Immature natural killer cell (primary cell): Measurements from ENCODE around the gene UPF2. TPM values are rescaled to one million over a fixed set of nuclear protein-coding genes. Genes with fewer than 3 reads are reported as not detected.
"Not testable (repeated sequence)": the region's sequence is repeated elsewhere in the genome, so short reads cannot be mapped to it uniquely, and the experiment has no call there.

Source experiments
- DNase-seq, 3 donors: peaks; one replicate each; pipeline ENCODE4 v3.0.0; 2022; ENCODE audit warnings: mixed read lengths in 1 of 3
- H3K27ac Mint-ChIP-seq, 6 donors: one replicate each; pipeline ENCODE4 v1.8.0; 2020; ENCODE audit warnings: mixed read lengths in 6 of 6, mild to moderate bottlenecking in 5 of 6, inconsistent platforms in 4 of 6, moderate library complexity in 3 of 6
- H3K27me3 Mint-ChIP-seq, 3 donors: one replicate each; pipeline ENCODE4 v1.8.0; 2020 to 2021; ENCODE audit warnings: low read depth in 3 of 3, mild to moderate bottlenecking in 3 of 3, mixed read lengths in 3 of 3, moderate library complexity in 3 of 3, inconsistent platforms in 1 of 3
- H3K36me3 Mint-ChIP-seq, 3 donors: one replicate each; pipeline ENCODE4 v1.8.0; 2020; ENCODE audit warnings: mixed read lengths in 3 of 3, inconsistent platforms in 2 of 3, mild to moderate bottlenecking in 2 of 3
- H3K4me1 Mint-ChIP-seq, 2 donors: one replicate each; pipeline ENCODE4 v1.8.0; 2020; ENCODE audit warnings: inconsistent platforms in 2 of 2, mild to moderate bottlenecking in 2 of 2, mixed read lengths in 2 of 2, moderate library complexity in 1 of 2
- H3K4me3 Mint-ChIP-seq, 5 donors: one replicate each; pipeline ENCODE4 v1.8.0; 2020; ENCODE audit warnings: mild to moderate bottlenecking in 5 of 5, mixed read lengths in 5 of 5, inconsistent platforms in 3 of 5, moderate library complexity in 3 of 5
- H3K9me3 Mint-ChIP-seq, 6 donors: one replicate each; pipeline ENCODE4 v1.8.0; 2020; ENCODE audit warnings: mild to moderate bottlenecking in 6 of 6, mixed read lengths in 6 of 6, inconsistent platforms in 4 of 6, moderate library complexity in 3 of 6
- polyA plus RNA-seq, 3 donors: library from polyadenylated mRNA; unstranded; fragments of 300-500 nt; fragmentation: Illumina TruSeq; gene quantifications; one replicate each; pipeline ENCODE4 v1.2.3, GENCODE V29; 2021

UPF2 gene, protein sequence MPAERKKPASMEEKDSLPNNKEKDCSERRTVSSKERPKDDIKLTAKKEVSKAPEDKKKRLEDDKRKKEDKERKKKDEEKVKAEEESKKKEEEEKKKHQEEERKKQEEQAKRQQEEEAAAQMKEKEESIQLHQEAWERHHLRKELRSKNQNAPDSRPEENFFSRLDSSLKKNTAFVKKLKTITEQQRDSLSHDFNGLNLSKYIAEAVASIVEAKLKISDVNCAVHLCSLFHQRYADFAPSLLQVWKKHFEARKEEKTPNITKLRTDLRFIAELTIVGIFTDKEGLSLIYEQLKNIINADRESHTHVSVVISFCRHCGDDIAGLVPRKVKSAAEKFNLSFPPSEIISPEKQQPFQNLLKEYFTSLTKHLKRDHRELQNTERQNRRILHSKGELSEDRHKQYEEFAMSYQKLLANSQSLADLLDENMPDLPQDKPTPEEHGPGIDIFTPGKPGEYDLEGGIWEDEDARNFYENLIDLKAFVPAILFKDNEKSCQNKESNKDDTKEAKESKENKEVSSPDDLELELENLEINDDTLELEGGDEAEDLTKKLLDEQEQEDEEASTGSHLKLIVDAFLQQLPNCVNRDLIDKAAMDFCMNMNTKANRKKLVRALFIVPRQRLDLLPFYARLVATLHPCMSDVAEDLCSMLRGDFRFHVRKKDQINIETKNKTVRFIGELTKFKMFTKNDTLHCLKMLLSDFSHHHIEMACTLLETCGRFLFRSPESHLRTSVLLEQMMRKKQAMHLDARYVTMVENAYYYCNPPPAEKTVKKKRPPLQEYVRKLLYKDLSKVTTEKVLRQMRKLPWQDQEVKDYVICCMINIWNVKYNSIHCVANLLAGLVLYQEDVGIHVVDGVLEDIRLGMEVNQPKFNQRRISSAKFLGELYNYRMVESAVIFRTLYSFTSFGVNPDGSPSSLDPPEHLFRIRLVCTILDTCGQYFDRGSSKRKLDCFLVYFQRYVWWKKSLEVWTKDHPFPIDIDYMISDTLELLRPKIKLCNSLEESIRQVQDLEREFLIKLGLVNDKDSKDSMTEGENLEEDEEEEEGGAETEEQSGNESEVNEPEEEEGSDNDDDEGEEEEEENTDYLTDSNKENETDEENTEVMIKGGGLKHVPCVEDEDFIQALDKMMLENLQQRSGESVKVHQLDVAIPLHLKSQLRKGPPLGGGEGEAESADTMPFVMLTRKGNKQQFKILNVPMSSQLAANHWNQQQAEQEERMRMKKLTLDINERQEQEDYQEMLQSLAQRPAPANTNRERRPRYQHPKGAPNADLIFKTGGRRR
- 10 to 100 TPM in 2 of 3 donors, 1 to 10 TPM in 1; 3.1 to 19.8 (median 12.9) TPM for polyA plus RNA-seq

DNA sequence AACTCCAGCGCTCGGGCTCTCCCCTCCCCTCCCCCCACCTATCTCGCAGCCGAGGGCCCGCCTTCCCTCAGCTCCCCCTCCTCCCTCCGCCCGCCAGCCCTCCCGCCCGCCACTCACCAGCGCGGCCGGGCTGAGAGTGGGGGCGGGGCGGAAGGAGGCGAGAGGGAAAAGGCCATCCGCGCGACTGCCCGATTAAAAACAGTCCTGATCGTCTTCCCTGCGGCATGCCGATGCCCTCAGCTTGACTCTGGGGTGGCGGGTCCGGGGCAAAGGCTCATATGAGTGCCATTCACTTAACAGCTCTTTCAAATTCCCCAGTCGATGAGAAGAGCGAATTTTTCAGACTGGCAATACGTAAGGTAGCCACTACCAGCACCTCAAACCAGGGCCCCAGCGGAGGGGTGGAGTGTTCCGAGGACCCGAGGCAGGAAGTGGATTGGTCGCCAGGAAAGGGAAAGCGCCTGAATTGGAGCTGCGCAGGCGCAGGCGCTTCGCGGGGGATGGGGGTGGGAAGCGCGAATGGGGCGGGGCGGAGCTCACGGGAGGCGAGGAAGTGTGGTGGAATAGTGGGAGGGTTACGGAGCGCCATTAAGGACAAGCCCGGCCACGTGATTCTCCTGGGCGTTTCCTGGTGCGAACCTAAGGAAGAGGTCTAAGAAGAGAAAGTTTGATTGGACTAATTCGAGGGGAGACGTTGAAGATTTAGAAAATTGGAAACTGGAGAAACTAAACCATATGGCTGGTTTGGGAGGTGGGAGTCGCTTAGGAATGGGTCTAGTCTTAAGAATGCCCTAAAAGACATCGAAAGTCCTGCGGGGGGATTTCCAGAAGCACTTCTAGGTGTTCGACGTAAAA, at the start of gene UPF2:
Gene UPF2, minus strand, starts transcription at position 13 of the 855 bp plus-strand sequence. CDS start 7,386 bp downstream, outside the sequence.
- H3K27me3 Mint-ChIP-seq, result peaks cover 13 to 19% (median 15%) of the 10 kb centered on the region in 3 donors

DNA sequence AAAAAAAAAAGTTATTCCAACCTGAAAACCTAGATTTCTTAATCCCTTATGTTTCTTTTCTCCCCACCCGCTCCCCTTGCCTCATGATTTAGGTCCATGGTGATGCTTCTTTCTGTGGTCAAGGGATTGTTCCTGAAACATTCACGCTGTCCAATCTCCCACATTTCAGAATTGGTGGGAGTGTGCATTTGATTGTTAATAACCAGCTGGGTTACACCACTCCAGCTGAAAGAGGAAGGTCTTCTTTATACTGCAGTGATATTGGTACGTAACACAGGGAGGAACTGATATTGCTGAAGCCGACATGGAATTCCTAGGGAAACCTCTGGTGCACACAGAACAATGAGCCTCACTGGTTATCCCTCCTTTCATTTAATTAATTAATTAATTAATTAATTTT, 48.8 kb upstream of the UPF2 start:
- H3K9me3 Mint-ChIP-seq, result no peaks in the 10 kb centered on the region
- peak overlapping the region in 1 of 6 donors; percentile 28 for H3K27ac Mint-ChIP-seq
- no peak overlapping the region for H3K4me3 Mint-ChIP-seq
- peaks cover 0 to 1% (median 0%) of the 10 kb centered on the region in 3 donors for H3K27me3 Mint-ChIP-seq
- DNase-seq, result no peak
- no peaks in the 10 kb centered on the region for H3K4me1 Mint-ChIP-seq
- H3K36me3 Mint-ChIP-seq, result peaks cover 17 to 53% (median 28%) of the 10 kb centered on the region in 3 donors

More for the DNA sequence above, at the start of gene UPF2:
- Mint-ChIP-seq H3K9me3 (no peaks in the 10 kb centered on the region), H3K36me3 (no peaks in the 10 kb centered on the region), H3K4me1 (peaks cover 31 to 48% of the 10 kb centered on the region in 2 donors), H3K4me3 (peak within 1 kb of the TSS; percentile 93 to 97 (median 94)), H3K27ac (peak within 1 kb of the TSS; percentile 98 to 100 (median 100))
- DNase-seq, result peak; percentile 96 to 98 (median 98)

- Mint-ChIP-seq H3K36me3 (peaks cover 19 to 52% (median 29%) of the 10 kb centered on the region in 3 donors), H3K4me1 (no peaks in the 10 kb centered on the region), H3K27ac (no peak overlapping the region)
Observed at GRCh38 chr10:12088919-12089318, 46.3 kb upstream of the UPF2 start.

GRCh38 chr10:12081879-12082557, 39.4 kb upstream of the UPF2 start:
- H3K4me3 Mint-ChIP-seq, result no peak overlapping the region
- H3K9me3 Mint-ChIP-seq, result no peaks in the 10 kb centered on the region
- no peak for DNase-seq
- H3K36me3 Mint-ChIP-seq, result peaks cover 3 to 17% (median 10%) of the 10 kb centered on the region in 3 donors
- H3K27ac Mint-ChIP-seq, result no peak overlapping the region
- no peaks in the 10 kb centered on the region for H3K27me3 Mint-ChIP-seq
- H3K4me1 Mint-ChIP-seq, result peaks cover 0 to 5% of the 10 kb centered on the region in 2 donors

More at GRCh38 chr10:12088919-12089318, 46.3 kb upstream of the UPF2 start:
- DNase-seq, result no peak
- Mint-ChIP-seq H3K4me3 (no peak overlapping the region), H3K9me3 (no peaks in the 10 kb centered on the region), H3K27me3 (peaks cover 0 to 1% (median 0%) of the 10 kb centered on the region in 3 donors)

DNA sequence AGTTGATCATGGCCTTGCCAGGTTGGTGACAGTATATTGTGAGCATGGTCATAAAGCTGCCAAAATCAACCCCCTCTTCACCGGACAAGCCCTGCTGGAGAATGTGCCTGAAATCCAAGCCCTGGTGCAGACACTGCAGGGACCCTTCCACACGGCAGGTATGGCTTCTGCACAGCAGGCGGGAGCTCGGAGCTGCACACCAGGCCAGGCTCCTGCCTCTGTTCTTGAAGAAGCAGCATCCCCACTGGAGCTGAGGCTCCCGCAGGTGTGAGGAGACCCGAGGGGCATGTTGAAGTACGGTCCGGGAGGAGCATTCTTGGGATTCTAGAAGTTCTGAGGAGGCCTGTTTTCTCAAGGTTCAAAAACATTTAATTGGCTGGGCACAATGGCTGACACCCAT, 38.9 kb upstream of the UPF2 start:
- Mint-ChIP-seq H3K9me3 (no peaks in the 10 kb centered on the region), H3K27me3 (no peaks in the 10 kb centered on the region), H3K36me3 (peaks cover 3 to 12% (median 10%) of the 10 kb centered on the region in 3 donors), H3K4me3 (no peak overlapping the region), H3K27ac (no peak overlapping the region), H3K4me1 (peaks cover 0 to 5% of the 10 kb centered on the region in 2 donors)
- DNase-seq, result no peak

DNA sequence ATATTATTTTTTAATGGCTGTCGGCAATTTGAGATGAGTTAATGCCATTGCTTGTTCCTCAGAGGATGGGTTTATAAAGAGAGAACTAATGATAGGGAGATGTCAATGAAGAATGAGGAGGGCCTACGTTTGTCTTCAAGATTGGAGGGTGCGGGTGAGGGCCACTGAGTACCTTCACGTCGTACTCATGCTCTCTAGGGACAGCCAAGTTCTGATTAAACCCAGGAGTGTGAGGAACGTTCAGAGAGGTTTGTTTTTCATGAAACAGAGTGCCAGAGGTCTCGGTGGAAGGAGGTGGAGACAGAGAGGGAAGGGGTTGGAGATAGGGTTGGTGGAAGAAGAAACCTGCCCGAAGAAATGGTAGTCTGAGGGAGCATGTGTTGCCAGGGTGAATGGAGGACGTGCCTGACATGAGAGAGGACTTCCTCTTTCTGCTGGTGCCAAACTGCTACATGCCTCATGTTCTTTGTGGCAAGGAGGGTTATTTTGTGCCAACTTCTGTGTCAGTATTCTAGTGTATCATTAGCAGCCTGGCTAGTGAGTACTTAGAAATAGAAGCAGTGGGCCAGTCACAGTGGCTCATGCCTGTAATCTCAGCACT, 35.1 kb upstream of the UPF2 start:
- H3K27me3 Mint-ChIP-seq, result no peaks in the 10 kb centered on the region
- no peak for DNase-seq
- H3K36me3 Mint-ChIP-seq, result peaks cover 0 to 6% (median 3%) of the 10 kb centered on the region in 3 donors
- peak overlapping the region in 1 of 6 donors; percentile 19 for H3K27ac Mint-ChIP-seq
- H3K4me1 Mint-ChIP-seq, result peaks cover 0 to 5% of the 10 kb centered on the region in 2 donors
- H3K4me3 Mint-ChIP-seq, result no peak overlapping the region
- H3K9me3 Mint-ChIP-seq, result no peaks in the 10 kb centered on the region

GRCh38 chr10:12073526-12073925, 30.9 kb upstream of the UPF2 start:
- Mint-ChIP-seq H3K4me3 (no peak overlapping the region), H3K27me3 (peaks cover 0 to 3% (median 3%) of the 10 kb centered on the region in 3 donors), H3K27ac (no peak overlapping the region)

GRCh38 chr10:12071441-12071840, 28.8 kb upstream of the UPF2 start:
- DNase-seq, H3K27ac Mint-ChIP-seq, H3K36me3 Mint-ChIP-seq, H3K27me3 Mint-ChIP-seq, H3K4me3 Mint-ChIP-seq, H3K9me3 Mint-ChIP-seq: not testable (repeated sequence)
- peaks cover 18 to 20% of the 10 kb centered on the region in 2 donors for H3K4me1 Mint-ChIP-seq

More at GRCh38 chr10:12073526-12073925, 30.9 kb upstream of the UPF2 start:
- Mint-ChIP-seq H3K4me1 (peaks cover 16% of the 10 kb centered on the region in 2 donors), H3K9me3 (no peaks in the 10 kb centered on the region), H3K36me3 (peaks cover 0 to 3% (median 0%) of the 10 kb centered on the region in 3 donors)
- no peak for DNase-seq

GRCh38 chr10:12068449-12069269, 26.1 kb upstream of the UPF2 start, which contains the start of gene DHTKD1:
DHTKD1 (plus strand) TSS chr10:12068954; CDS start chr10:12069034, 80 bp downstream.
- DNase-seq, result peak; percentile 97 to 99 (median 98)
- Mint-ChIP-seq H3K27me3 (peaks cover 0 to 7% (median 3%) of the 10 kb centered on the region in 3 donors), H3K4me3 (peak within 1 kb of the TSS; percentile 84 to 95 (median 89)), H3K9me3 (no peaks in the 10 kb centered on the region), H3K27ac (peak within 1 kb of the TSS; percentile 90 to 95 (median 94)), H3K4me1 (peaks cover 18 to 20% of the 10 kb centered on the region in 2 donors), H3K36me3 (no peaks in the 10 kb centered on the region)

DNA sequence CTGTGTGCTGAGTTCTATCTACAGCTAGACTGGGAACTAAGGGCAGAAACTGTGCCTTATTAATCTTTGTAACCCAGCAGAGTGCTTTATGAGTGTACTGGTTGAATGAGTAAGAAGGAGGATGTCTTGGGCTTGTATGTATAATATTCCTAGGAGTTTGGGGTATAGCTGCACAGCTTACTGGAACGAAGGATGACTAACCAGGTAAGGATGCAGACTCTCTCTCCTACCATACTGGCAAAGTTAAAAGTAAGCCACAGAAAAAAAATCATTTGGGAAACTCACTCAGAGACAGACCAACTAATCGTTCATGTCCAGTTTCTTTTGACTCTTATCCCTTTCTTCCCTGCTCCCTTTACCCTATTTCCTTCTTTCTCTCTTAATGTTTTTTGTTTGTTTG, 24.7 kb upstream of the UPF2 start:
- Mint-ChIP-seq H3K4me3 (peak overlapping the region in 4 of 5 donors; percentile 1 to 92 (median 56)), H3K27ac (peak overlapping the region; percentile 18 to 94 (median 48))

GRCh38 chr10:12063483-12063818, 20.8 kb upstream of the UPF2 start:
- no peak for DNase-seq

More for the DNA sequence above, 24.7 kb upstream of the UPF2 start:
- Mint-ChIP-seq H3K27me3 (peaks cover 0 to 8% (median 7%) of the 10 kb centered on the region in 3 donors), H3K9me3 (no peaks in the 10 kb centered on the region), H3K36me3 (no peaks in the 10 kb centered on the region), H3K4me1 (peaks cover 18 to 20% of the 10 kb centered on the region in 2 donors)
- DNase-seq, result no peak

More at GRCh38 chr10:12063483-12063818, 20.8 kb upstream of the UPF2 start:
- Mint-ChIP-seq H3K9me3 (no peaks in the 10 kb centered on the region), H3K4me3 (no peak overlapping the region), H3K36me3 (no peaks in the 10 kb centered on the region), H3K27me3 (peaks cover 0 to 6% (median 5%) of the 10 kb centered on the region in 3 donors), H3K27ac (no peak overlapping the region), H3K4me1 (peaks cover 3 to 4% of the 10 kb centered on the region in 2 donors)
